ENCODE results near the gene RPL23. TPM values are rescaled to one million over a fixed set of nuclear protein-coding genes. Genes with fewer than 3 reads are reported as not detected.

RPL23 gene
- total RNA-seq, 2 donors from 2014 or later = 1,194 to 1,262 TPM

- Histone ChIP-seq H3K27ac (ENCODE audit: low read depth, low read length) (peak within 1 kb of the TSS; percentile 84), H3K9ac (ENCODE audit: extremely low read depth, low read length, poor library complexity, severe bottlenecking) (peak within 1 kb of the TSS; percentile 92), H3K4me3 (ENCODE audit: low read length) (peak within 1 kb of the TSS; percentile 93), H3K4me1 (ENCODE audit: control insufficient read depth, insufficient read depth, low read length) (peaks cover 11% of the 10 kb centered on the region), H3K36me3 (ENCODE audit: control insufficient read depth, insufficient read depth, low read length) (peaks cover 31% of the 10 kb centered on the region), H3K9me3 (ENCODE audit: control insufficient read depth, low read length) (no peaks in the 10 kb centered on the region), H3K27me3 (ENCODE audit: control insufficient read depth, insufficient read depth, low read length, poor library complexity, severe bottlenecking) (no peaks in the 10 kb centered on the region)
- TF ChIP-seq CTCF (conservative IDR thresholded peaks at IDR 0.05) = no peak
- peak within 1 kb of the TSS; percentile 100 for H3K4me3 Mint-ChIP-seq
- DNase-seq = peak; percentile 96
- H3K36me3 Mint-ChIP-seq (ENCODE audit: low read depth) = peaks cover 3% of the 10 kb centered on the region
- peaks cover 28% of the 10 kb centered on the region for H3K4me1 Mint-ChIP-seq
- WGBS, 2 experiments (ENCODE audit: insufficient coverage in 1 of 2, insufficient read length in 1 of 2) = 0 to 1% methylated on average over 35 to 73 of the region's 73 CpGs
- no peaks in the 10 kb centered on the region for H3K9me3 Mint-ChIP-seq
- no peaks in the 10 kb centered on the region for H3K27me3 Mint-ChIP-seq (ENCODE audit: insufficient read depth)
- peak within 1 kb of the TSS; percentile 99 for H3K27ac Mint-ChIP-seq
These were observed 16.2 kb upstream of the RPL23 start, which contains the start of gene LASP1 for GRCh38 chr17:38869526-38870258. Gene LASP1, plus strand, starts transcription at chr17:38870058. Its CDS starts 132 bp downstream, at chr17:38870190.

GRCh38 chr17:38868817-38869525 is 15.4 kb upstream of the RPL23 start:
- peak; percentile 99 for DNase-seq
- Histone ChIP-seq H3K9ac (ENCODE audit: extremely low read depth, low read length, poor library complexity, severe bottlenecking) (peak overlapping the region; percentile 89), H3K36me3 (ENCODE audit: control insufficient read depth, insufficient read depth, low read length) (peaks cover 24% of the 10 kb centered on the region), H3K9me3 (ENCODE audit: control insufficient read depth, low read length) (no peaks in the 10 kb centered on the region), H3K4me1 (ENCODE audit: control insufficient read depth, insufficient read depth, low read length) (peaks cover 11% of the 10 kb centered on the region), H3K27ac (ENCODE audit: low read depth, low read length) (peak overlapping the region; percentile 84), H3K4me3 (ENCODE audit: low read length) (peak overlapping the region; percentile 93), H3K27me3 (ENCODE audit: control insufficient read depth, insufficient read depth, low read length, poor library complexity, severe bottlenecking) (no peaks in the 10 kb centered on the region)
- peak overlapping the region; percentile 100 for H3K4me3 Mint-ChIP-seq
- WGBS, 2 experiments (ENCODE audit: insufficient coverage in 1 of 2, insufficient read length in 1 of 2) = 5 to 8% methylated on average over 11 to 26 of the region's 26 CpGs
- H3K27me3 Mint-ChIP-seq (ENCODE audit: insufficient read depth) = no peaks in the 10 kb centered on the region
- peaks cover 3% of the 10 kb centered on the region for H3K36me3 Mint-ChIP-seq (ENCODE audit: low read depth)
- peaks cover 22% of the 10 kb centered on the region for H3K4me1 Mint-ChIP-seq
- TF ChIP-seq CTCF (conservative IDR thresholded peaks at IDR 0.05) = no peak
- H3K9me3 Mint-ChIP-seq = no peaks in the 10 kb centered on the region
- H3K27ac Mint-ChIP-seq = peak overlapping the region; percentile 97

GRCh38 chr17:38867968-38868816 is 14.7 kb upstream of the RPL23 start:
- TF ChIP-seq CTCF (conservative IDR thresholded peaks at IDR 0.05) = no peak
- peak overlapping the region; percentile 61 for H3K27ac ChIP-seq (ENCODE audit: low read depth, low read length)
- peak overlapping the region; percentile 100 for H3K4me3 Mint-ChIP-seq
- peak; percentile 81 for DNase-seq
- H3K36me3 ChIP-seq (ENCODE audit: control insufficient read depth, insufficient read depth, low read length) = peaks cover 16% of the 10 kb centered on the region
- H3K9me3 ChIP-seq (ENCODE audit: control insufficient read depth, low read length) = no peaks in the 10 kb centered on the region
- H3K4me1 ChIP-seq (ENCODE audit: control insufficient read depth, insufficient read depth, low read length) = peaks cover 11% of the 10 kb centered on the region
- peaks cover 2% of the 10 kb centered on the region for H3K36me3 Mint-ChIP-seq (ENCODE audit: low read depth)
- H3K27ac Mint-ChIP-seq = peak overlapping the region; percentile 97
- H3K9me3 Mint-ChIP-seq = no peaks in the 10 kb centered on the region
- H3K4me1 Mint-ChIP-seq = peaks cover 17% of the 10 kb centered on the region
- H3K9ac ChIP-seq (ENCODE audit: extremely low read depth, low read length, poor library complexity, severe bottlenecking) = peak overlapping the region; percentile 89
- no peaks in the 10 kb centered on the region for H3K27me3 Mint-ChIP-seq (ENCODE audit: insufficient read depth)
- H3K27me3 ChIP-seq (ENCODE audit: control insufficient read depth, insufficient read depth, low read length, poor library complexity, severe bottlenecking) = no peaks in the 10 kb centered on the region
- peak overlapping the region; percentile 93 for H3K4me3 ChIP-seq (ENCODE audit: low read length)
- 6 to 7% methylated on average over 12 to 25 of the region's 25 CpGs for WGBS, 2 experiments (ENCODE audit: insufficient coverage in 1 of 2, insufficient read length in 1 of 2)

Data from endodermal cell (in vitro differentiated cells).